Measurements from ENCODE around the gene ADAMTS15. TPM values are rescaled to one million over a fixed set of nuclear protein-coding genes. Genes with fewer than 3 reads are reported as not detected.

ADAMTS15 gene
- total and polyA plus RNA-seq, 10 donors, result 0.41 to 6.9 (median 2.2) TPM

GRCh38 chr11:130407978-130408377 lies 40.5 kb upstream of the ADAMTS15 start:
- WGBS, 5 donors, result 55 to 71% (median 60%) methylated on average over 7 of the region's 7 CpGs
- intact Hi-C loops (cut with DNase I; ENCODE audit: low total_unique reads), result no loop called here
- TF ChIP-seq, protein P1, sequence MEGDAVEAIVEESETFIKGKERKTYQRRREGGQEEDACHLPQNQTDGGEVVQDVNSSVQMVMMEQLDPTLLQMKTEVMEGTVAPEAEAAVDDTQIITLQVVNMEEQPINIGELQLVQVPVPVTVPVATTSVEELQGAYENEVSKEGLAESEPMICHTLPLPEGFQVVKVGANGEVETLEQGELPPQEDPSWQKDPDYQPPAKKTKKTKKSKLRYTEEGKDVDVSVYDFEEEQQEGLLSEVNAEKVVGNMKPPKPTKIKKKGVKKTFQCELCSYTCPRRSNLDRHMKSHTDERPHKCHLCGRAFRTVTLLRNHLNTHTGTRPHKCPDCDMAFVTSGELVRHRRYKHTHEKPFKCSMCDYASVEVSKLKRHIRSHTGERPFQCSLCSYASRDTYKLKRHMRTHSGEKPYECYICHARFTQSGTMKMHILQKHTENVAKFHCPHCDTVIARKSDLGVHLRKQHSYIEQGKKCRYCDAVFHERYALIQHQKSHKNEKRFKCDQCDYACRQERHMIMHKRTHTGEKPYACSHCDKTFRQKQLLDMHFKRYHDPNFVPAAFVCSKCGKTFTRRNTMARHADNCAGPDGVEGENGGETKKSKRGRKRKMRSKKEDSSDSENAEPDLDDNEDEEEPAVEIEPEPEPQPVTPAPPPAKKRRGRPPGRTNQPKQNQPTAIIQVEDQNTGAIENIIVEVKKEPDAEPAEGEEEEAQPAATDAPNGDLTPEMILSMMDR (IDR thresholded peaks at IDR 0.05 in 8 of 11, conservative IDR thresholded peaks at IDR 0.05 in 3 of 11), result no peak
- peak in 1 of 3 donors; percentile 18 for TF ChIP-seq POLR2AphosphoS5 (IDR thresholded peaks at IDR 0.05)
- no peak for DNase-seq
- Histone ChIP-seq H3K9me3 (no peaks in the 10 kb centered on the region), H3K27ac (peak overlapping the region in 3 of 8 donors; percentile 7 to 56 (median 48)), H3K4me1 (peaks cover 0 to 13% (median 2%) of the 10 kb centered on the region in 6 donors), H3K36me3 (no peaks in the 10 kb centered on the region), H3K4me3 (no peak overlapping the region), H3K27me3 (replicated peaks in 1 of 7) (peaks cover 0 to 9% (median 0%) of the 10 kb centered on the region in 7 donors)

- 68 to 83% (median 75%) methylated on average over 11 to 18 of the region's 18 CpGs for WGBS, 5 donors
- Histone ChIP-seq H3K4me1 (peaks cover 0 to 13% (median 2%) of the 10 kb centered on the region in 6 donors), H3K27ac (peak overlapping the region in 3 of 8 donors; percentile 7 to 56 (median 48)), H3K4me3 (no peak overlapping the region), H3K36me3 (no peaks in the 10 kb centered on the region), H3K27me3 (replicated peaks in 1 of 7) (peaks cover 0 to 9% (median 0%) of the 10 kb centered on the region in 7 donors), H3K9me3 (no peaks in the 10 kb centered on the region)
- DNase-seq, result no peak
- intact Hi-C loops (cut with DNase I; ENCODE audit: low total_unique reads), result no loop called here
- peak in 1 of 3 donors; percentile 27 for TF ChIP-seq POLR2AphosphoS5 (IDR thresholded peaks at IDR 0.05)
- TF ChIP-seq, protein P1 (IDR thresholded peaks at IDR 0.05 in 8 of 11, conservative IDR thresholded peaks at IDR 0.05 in 3 of 11), result no peak
- TF ChIP-seq POLR2A (IDR thresholded peaks at IDR 0.05), result no peak
Measured at GRCh38 chr11:130408401-130408890, 40.0 kb upstream of the ADAMTS15 start.

DNA sequence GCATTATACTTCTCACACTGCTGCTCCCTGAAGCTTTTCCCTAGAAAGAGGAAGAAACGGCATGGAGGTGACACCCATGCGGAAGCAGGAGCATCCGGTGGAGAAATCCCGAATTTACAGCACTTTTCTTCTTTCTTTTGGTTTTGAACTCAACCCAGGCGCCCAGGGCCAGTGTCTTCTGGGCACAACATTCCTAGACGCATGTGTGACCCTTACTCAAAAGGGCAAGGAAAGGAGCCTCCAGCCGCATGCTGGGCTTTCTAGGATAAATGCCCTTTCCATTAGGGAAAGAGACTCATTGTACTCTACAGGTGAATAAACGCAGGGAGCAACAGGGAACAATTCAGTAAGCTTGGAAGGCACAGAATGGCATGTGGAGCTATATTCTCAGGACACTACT lies 39.5 kb upstream of the ADAMTS15 start:
- Histone ChIP-seq H3K9me3 (no peaks in the 10 kb centered on the region), H3K27me3 (replicated peaks in 1 of 7) (peaks cover 0 to 9% (median 0%) of the 10 kb centered on the region in 7 donors), H3K4me3 (no peak overlapping the region), H3K27ac (peak overlapping the region in 3 of 8 donors; percentile 7 to 56 (median 48)), H3K4me1 (peaks cover 0 to 13% (median 2%) of the 10 kb centered on the region in 6 donors), H3K36me3 (no peaks in the 10 kb centered on the region)
- no peak for TF ChIP-seq POLR2AphosphoS5 (IDR thresholded peaks at IDR 0.05)
- TF ChIP-seq, protein P1 (IDR thresholded peaks at IDR 0.05 in 8 of 11, conservative IDR thresholded peaks at IDR 0.05 in 3 of 11), result no peak
- no peak for TF ChIP-seq POLR2A (IDR thresholded peaks at IDR 0.05)
- intact Hi-C loops (cut with DNase I; ENCODE audit: low total_unique reads), result no loop called here
- WGBS, 5 donors, result 81 to 83% (median 82%) methylated on average over 8 of the region's 8 CpGs
- DNase-seq, result no peak

GRCh38 chr11:130409594-130410388 lies 38.7 kb upstream of the ADAMTS15 start:
- intact Hi-C loops (cut with DNase I; ENCODE audit: low total_unique reads), result no loop called here
- Histone ChIP-seq H3K36me3 (no peaks in the 10 kb centered on the region), H3K9me3 (no peaks in the 10 kb centered on the region), H3K4me1 (peaks cover 0 to 13% (median 2%) of the 10 kb centered on the region in 6 donors), H3K27ac (no peak overlapping the region), H3K27me3 (replicated peaks in 1 of 7) (peaks cover 0 to 15% (median 0%) of the 10 kb centered on the region in 7 donors), H3K4me3 (no peak overlapping the region)
- TF ChIP-seq POLR2A (IDR thresholded peaks at IDR 0.05) (no peak), POLR2AphosphoS5 (IDR thresholded peaks at IDR 0.05) (no peak)
- TF ChIP-seq, protein P1 (IDR thresholded peaks at IDR 0.05 in 8 of 11, conservative IDR thresholded peaks at IDR 0.05 in 3 of 11), result no peak
- WGBS, 5 donors, result 65 to 92% (median 86%) methylated on average over 7 of the region's 7 CpGs
- DNase-seq, result no peak
